Liver (tissue), 9 donors: ENCODE results near the gene PCDHB3. TPM values are rescaled to one million over a fixed set of nuclear protein-coding genes. Genes with fewer than 3 reads are reported as not detected.
A peak's percentile ranks its signal among the peaks of the same experiment; 100 is the strongest.

Source experiments
- DNase-seq: peaks from one replicate; pipeline ENCODE4 v3.0.0-alpha.2; 2017; ENCODE audit warnings: low spot score
- H3K27ac ChIP-seq, 2 donors: one replicate each; pipeline ENCODE4 v1.7.0; 2013; ENCODE audit warnings: inconsistent platforms in 2 of 2, low read length in 2 of 2, control low read depth in 1 of 2, low read depth in 1 of 2, mild to moderate bottlenecking in 1 of 2
- H3K27me3 ChIP-seq, 4 donors: one replicate each; pipeline versions ENCODE4 v1.6.1 to v1.7.0; 2013; ENCODE audit warnings: low read length in 3 of 4, inconsistent platforms in 1 of 4, mild to moderate bottlenecking in 1 of 4, moderate library complexity in 1 of 4; ENCODE audit not compliant: control insufficient read depth in 4 of 4, insufficient read depth in 4 of 4
- H3K36me3 ChIP-seq, 4 donors: one replicate each; pipeline versions ENCODE4 v1.6.1 to v1.7.0; 2013; ENCODE audit warnings: low read length in 3 of 4, mild to moderate bottlenecking in 3 of 4, low read depth in 1 of 4, moderate library complexity in 1 of 4; ENCODE audit not compliant: control insufficient read depth in 4 of 4, insufficient read depth in 3 of 4
- H3K4me1 ChIP-seq, 4 donors: one replicate each; pipeline versions ENCODE4 v1.6.1 to v1.7.0; 2013; ENCODE audit warnings: low read length in 3 of 4, mild to moderate bottlenecking in 3 of 4, moderate library complexity in 1 of 4; ENCODE audit not compliant: control insufficient read depth in 4 of 4, insufficient read depth in 4 of 4
- H3K4me3 ChIP-seq, 3 donors: one replicate each; pipeline versions ENCODE4 v1.6.1 to v1.7.0; 2013; ENCODE audit warnings: low read length in 3 of 3, control low read depth in 1 of 3, low read depth in 1 of 3, mild to moderate bottlenecking in 1 of 3
- H3K9ac ChIP-seq, 2 donors: one replicate each; pipeline ENCODE4 v1.7.0; 2013; ENCODE audit warnings: low read length in 2 of 2, mild to moderate bottlenecking in 2 of 2, moderate library complexity in 2 of 2, control low read depth in 1 of 2, low read depth in 1 of 2
- H3K9me3 ChIP-seq, 4 donors: one replicate each; pipeline versions ENCODE4 v1.6.1 to v1.7.0; 2013; ENCODE audit warnings: low read length in 3 of 4; ENCODE audit not compliant: control insufficient read depth in 4 of 4
- EGR1 ChIP-seq, 2 donors: IDR thresholded peaks; 2 replicates each; pipeline ENCODE4 v1.6.1; 2016 to 2018; ENCODE audit warnings: antibody characterized with exemption in 2 of 2, low read depth in 2 of 2
- FOXA1 ChIP-seq: IDR thresholded peaks from 2 replicates; pipeline ENCODE4 v1.6.1; 2016; ENCODE audit warnings: antibody characterized with exemption
- FOXA2 ChIP-seq: IDR thresholded peaks from 2 replicates; pipeline ENCODE4 v1.6.1; 2016; ENCODE audit warnings: antibody characterized with exemption
- GABPA ChIP-seq, 2 donors: IDR thresholded peaks in 1 of 2; conservative IDR thresholded peaks in 1 of 2; 2 replicates each; pipeline ENCODE4 v1.6.1; 2016; ENCODE audit warnings: antibody characterized with exemption in 2 of 2, mild to moderate bottlenecking in 1 of 2, moderate library complexity in 1 of 2
- HNF4A ChIP-seq, 2 donors: conservative IDR thresholded peaks; 2 replicates each; pipeline ENCODE4 v1.6.1; 2016; ENCODE audit warnings: antibody characterized with exemption in 2 of 2, mild to moderate bottlenecking in 2 of 2
- HNF4G ChIP-seq: IDR thresholded peaks from 2 replicates; pipeline ENCODE4 v1.6.1; 2016; ENCODE audit warnings: antibody characterized with exemption
- JUND ChIP-seq, 2 donors: IDR thresholded peaks; 2 replicates each; pipeline ENCODE4 v1.6.1; 2016; ENCODE audit warnings: antibody characterized with exemption in 2 of 2
- NR2F2 ChIP-seq: IDR thresholded peaks from 2 replicates; pipeline ENCODE4 v1.6.1; 2016; ENCODE audit warnings: antibody characterized with exemption
- RAD21 ChIP-seq, 2 donors: IDR thresholded peaks; 2 replicates each; pipeline ENCODE4 v1.6.1; 2016; ENCODE audit warnings: antibody characterized with exemption in 2 of 2, mild to moderate bottlenecking in 2 of 2
- RXRA ChIP-seq, 2 donors: IDR thresholded peaks; 2 replicates each; pipeline ENCODE4 v1.6.1; 2017 to 2018; ENCODE audit warnings: antibody characterized with exemption in 2 of 2, mild to moderate bottlenecking in 1 of 2
- SP1 ChIP-seq: IDR thresholded peaks from 2 replicates; pipeline ENCODE4 v1.6.1; 2018; ENCODE audit warnings: antibody characterized with exemption, mild to moderate bottlenecking
- TAF1 ChIP-seq: conservative IDR thresholded peaks from 2 replicates; pipeline ENCODE4 v1.6.1; 2016; ENCODE audit warnings: antibody characterized with exemption, mild to moderate bottlenecking
- YY1 ChIP-seq: IDR thresholded peaks from 2 replicates; pipeline ENCODE4 v1.6.1; 2016; ENCODE audit warnings: antibody characterized with exemption, mild to moderate bottlenecking
- WGBS: extraction: QIAGEN DNeasy Blood & Tissue Kit; methylation state at CpG from one replicate; pipeline ENCODE4 v1.1.7; 2013; 5-methylcytosine and 5-hydroxymethylcytosine counted together
- polyA plus RNA-seq, 2 donors: library from polyadenylated mRNA; stranded (reverse) in 1 of 2; unstranded in 1 of 2; fragments of 200-250 nt in 1 of 2; fragments of >200 nt in 1 of 2; fragmentation: Nextera tagmentation in 1 of 2; extraction: Ambion mirVana in 1 of 2; gene quantifications; one replicate each; pipeline versions ENCODE4 v1.2.1 to v1.2.3, GENCODE V29; 2013 to 2015
- total RNA-seq, 2 donors: library from RNA; depleted of rRNA; stranded (reverse); fragments of >200 nt; gene quantifications; one replicate each; pipeline ENCODE4 v1.2.3, GENCODE V29; 2014
- TF ChIP-seq, protein P1 (sequence below): fragments of 150-350 bp; IDR thresholded peaks from 2 replicates; pipeline ENCODE4 v1.5.1; 2017; ENCODE audit warnings: improper control_type of control experiment, low read depth, low read length; ENCODE audit not compliant: missing input control
- TF ChIP-seq, protein P2 (sequence below): IDR thresholded peaks from 2 replicates; pipeline ENCODE4 v1.6.1; 2016; ENCODE audit warnings: antibody characterized with exemption
- TF ChIP-seq, protein P3 (sequence below): IDR thresholded peaks from 2 replicates; pipeline ENCODE4 v1.6.1; 2016; ENCODE audit warnings: antibody characterized with exemption
- TF ChIP-seq, protein P4 (sequence below): IDR thresholded peaks from 2 replicates; pipeline ENCODE4 v1.6.1; 2016; ENCODE audit warnings: antibody characterized with exemption, mild to moderate bottlenecking
- TF ChIP-seq, protein P5 (sequence below): IDR thresholded peaks from 2 replicates; pipeline ENCODE4 v1.6.1; 2016; ENCODE audit warnings: antibody characterized with exemption
- donor health status: healthy.
- donor health status: healthy.
- donor health status: healthy.
- donor health status: healthy.
- donor health status: healthy.

PCDHB3 gene
- total and polyA plus RNA-seq, 4 donors = 0.08 to 0.09 (median 0.09) TPM; not detected in 1

DNA sequence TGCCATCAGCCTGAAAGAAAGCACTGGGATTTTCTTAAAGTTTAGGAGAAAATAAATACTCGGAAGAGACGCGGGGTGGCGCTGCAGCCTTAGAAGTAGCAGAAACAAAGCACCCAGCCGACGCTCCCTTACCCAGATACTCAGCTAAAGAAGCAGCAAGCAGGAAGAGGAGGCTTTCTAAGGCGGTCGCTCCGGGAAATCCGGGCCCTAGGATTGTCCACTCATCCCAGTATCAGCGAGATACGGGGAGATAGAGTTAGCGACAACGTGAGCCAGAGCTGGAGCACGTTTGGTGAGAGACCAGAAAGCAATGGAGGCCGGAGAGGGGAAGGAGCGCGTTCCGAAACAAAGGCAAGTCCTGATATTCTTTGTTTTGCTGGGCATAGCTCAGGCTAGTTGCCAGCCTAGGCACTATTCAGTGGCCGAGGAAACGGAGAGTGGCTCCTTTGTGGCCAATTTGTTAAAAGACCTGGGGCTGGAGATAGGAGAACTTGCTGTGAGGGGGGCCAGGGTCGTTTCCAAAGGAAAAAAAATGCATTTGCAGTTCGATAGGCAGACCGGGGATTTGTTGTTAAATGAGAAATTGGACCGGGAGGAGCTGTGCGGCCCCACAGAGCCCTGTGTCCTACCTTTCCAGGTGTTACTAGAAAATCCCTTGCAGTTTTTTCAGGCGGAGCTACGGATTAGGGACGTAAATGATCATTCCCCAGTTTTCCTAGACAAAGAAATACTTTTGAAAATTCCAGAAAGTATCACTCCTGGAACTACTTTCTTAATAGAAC lies 5.6 kb upstream of the PCDHB3 start, which contains the start of gene PCDHB2:
Gene PCDHB2 (plus strand): TSS at position 135 of the 782 bp plus-strand sequence. CDS start 176 bp downstream, at position 311.
- H3K4me1 ChIP-seq = no peaks in the 10 kb centered on the region
- H3K27ac ChIP-seq = no peak within 1 kb of the TSS
- peaks cover 0 to 12% (median 2%) of the 10 kb centered on the region in 4 donors for H3K27me3 ChIP-seq
- peaks cover 17 to 67% (median 27%) of the 10 kb centered on the region in 4 donors for H3K9me3 ChIP-seq
- WGBS = 18% methylated on average over 29 of the region's 29 CpGs
- no peak for TF ChIP-seq JUND (IDR thresholded peaks at IDR 0.05)
- no peak for TF ChIP-seq FOXA1
- TF ChIP-seq FOXA2 = no peak
- no peak for TF ChIP-seq HNF4G
- TF ChIP-seq RAD21 (IDR thresholded peaks at IDR 0.05) = no peak
- TF ChIP-seq HNF4A (conservative IDR thresholded peaks at IDR 0.05) = no peak
- no peak for TF ChIP-seq NR2F2
- no peak for TF ChIP-seq EGR1 (IDR thresholded peaks at IDR 0.05; ENCODE audit: low read depth in 2 of 2)
- TF ChIP-seq, protein P1, sequence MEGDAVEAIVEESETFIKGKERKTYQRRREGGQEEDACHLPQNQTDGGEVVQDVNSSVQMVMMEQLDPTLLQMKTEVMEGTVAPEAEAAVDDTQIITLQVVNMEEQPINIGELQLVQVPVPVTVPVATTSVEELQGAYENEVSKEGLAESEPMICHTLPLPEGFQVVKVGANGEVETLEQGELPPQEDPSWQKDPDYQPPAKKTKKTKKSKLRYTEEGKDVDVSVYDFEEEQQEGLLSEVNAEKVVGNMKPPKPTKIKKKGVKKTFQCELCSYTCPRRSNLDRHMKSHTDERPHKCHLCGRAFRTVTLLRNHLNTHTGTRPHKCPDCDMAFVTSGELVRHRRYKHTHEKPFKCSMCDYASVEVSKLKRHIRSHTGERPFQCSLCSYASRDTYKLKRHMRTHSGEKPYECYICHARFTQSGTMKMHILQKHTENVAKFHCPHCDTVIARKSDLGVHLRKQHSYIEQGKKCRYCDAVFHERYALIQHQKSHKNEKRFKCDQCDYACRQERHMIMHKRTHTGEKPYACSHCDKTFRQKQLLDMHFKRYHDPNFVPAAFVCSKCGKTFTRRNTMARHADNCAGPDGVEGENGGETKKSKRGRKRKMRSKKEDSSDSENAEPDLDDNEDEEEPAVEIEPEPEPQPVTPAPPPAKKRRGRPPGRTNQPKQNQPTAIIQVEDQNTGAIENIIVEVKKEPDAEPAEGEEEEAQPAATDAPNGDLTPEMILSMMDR = no peak
- TF ChIP-seq YY1 = no peak
- TF ChIP-seq, protein P2, sequence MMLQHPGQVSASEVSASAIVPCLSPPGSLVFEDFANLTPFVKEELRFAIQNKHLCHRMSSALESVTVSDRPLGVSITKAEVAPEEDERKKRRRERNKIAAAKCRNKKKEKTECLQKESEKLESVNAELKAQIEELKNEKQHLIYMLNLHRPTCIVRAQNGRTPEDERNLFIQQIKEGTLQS = no peak
- TF ChIP-seq TAF1 = no peak
- TF ChIP-seq, protein P3, sequence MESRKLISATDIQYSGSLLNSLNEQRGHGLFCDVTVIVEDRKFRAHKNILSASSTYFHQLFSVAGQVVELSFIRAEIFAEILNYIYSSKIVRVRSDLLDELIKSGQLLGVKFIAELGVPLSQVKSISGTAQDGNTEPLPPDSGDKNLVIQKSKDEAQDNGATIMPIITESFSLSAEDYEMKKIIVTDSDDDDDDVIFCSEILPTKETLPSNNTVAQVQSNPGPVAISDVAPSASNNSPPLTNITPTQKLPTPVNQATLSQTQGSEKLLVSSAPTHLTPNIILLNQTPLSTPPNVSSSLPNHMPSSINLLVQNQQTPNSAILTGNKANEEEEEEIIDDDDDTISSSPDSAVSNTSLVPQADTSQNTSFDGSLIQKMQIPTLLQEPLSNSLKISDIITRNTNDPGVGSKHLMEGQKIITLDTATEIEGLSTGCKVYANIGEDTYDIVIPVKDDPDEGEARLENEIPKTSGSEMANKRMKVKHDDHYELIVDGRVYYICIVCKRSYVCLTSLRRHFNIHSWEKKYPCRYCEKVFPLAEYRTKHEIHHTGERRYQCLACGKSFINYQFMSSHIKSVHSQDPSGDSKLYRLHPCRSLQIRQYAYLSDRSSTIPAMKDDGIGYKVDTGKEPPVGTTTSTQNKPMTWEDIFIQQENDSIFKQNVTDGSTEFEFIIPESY = no peak
- TF ChIP-seq RXRA (IDR thresholded peaks at IDR 0.05) = no peak
- no peak for TF ChIP-seq GABPA (IDR thresholded peaks at IDR 0.05 in 1 of 2, conservative IDR thresholded peaks at IDR 0.05 in 1 of 2)
- no peak for TF ChIP-seq SP1
- TF ChIP-seq, protein P4, sequence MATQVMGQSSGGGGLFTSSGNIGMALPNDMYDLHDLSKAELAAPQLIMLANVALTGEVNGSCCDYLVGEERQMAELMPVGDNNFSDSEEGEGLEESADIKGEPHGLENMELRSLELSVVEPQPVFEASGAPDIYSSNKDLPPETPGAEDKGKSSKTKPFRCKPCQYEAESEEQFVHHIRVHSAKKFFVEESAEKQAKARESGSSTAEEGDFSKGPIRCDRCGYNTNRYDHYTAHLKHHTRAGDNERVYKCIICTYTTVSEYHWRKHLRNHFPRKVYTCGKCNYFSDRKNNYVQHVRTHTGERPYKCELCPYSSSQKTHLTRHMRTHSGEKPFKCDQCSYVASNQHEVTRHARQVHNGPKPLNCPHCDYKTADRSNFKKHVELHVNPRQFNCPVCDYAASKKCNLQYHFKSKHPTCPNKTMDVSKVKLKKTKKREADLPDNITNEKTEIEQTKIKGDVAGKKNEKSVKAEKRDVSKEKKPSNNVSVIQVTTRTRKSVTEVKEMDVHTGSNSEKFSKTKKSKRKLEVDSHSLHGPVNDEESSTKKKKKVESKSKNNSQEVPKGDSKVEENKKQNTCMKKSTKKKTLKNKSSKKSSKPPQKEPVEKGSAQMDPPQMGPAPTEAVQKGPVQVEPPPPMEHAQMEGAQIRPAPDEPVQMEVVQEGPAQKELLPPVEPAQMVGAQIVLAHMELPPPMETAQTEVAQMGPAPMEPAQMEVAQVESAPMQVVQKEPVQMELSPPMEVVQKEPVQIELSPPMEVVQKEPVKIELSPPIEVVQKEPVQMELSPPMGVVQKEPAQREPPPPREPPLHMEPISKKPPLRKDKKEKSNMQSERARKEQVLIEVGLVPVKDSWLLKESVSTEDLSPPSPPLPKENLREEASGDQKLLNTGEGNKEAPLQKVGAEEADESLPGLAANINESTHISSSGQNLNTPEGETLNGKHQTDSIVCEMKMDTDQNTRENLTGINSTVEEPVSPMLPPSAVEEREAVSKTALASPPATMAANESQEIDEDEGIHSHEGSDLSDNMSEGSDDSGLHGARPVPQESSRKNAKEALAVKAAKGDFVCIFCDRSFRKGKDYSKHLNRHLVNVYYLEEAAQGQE = no peak
- TF ChIP-seq, protein P5, sequence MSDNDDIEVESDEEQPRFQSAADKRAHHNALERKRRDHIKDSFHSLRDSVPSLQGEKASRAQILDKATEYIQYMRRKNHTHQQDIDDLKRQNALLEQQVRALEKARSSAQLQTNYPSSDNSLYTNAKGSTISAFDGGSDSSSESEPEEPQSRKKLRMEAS = no peak
- DNase-seq = no peak
- peak within 1 kb of the TSS in 2 of 3 donors; percentile 12 to 45 for H3K4me3 ChIP-seq
- no peak within 1 kb of the TSS for H3K9ac ChIP-seq
- no peaks in the 10 kb centered on the region for H3K36me3 ChIP-seq
